Activated CD8-positive, alpha-beta memory T cell treated with anti-CD3 and anti-CD28 coated beads, Interleukin-2, amount 50 U/mL, for 24 hours (primary cell): ENCODE results near the gene RETSAT.
"Not testable (repeated sequence)": the region's sequence is repeated elsewhere in the genome, so short reads cannot be mapped to it uniquely, and the experiment has no call there.

Experiments
- DNase-seq: peaks from one replicate; pipeline ENCODE4 v3.0.0-alpha.2; 2020; ENCODE audit errors: extremely low read depth

Gene RETSAT

GRCh38 chr2:85378257-85378656 is 23.9 kb upstream of the RETSAT start:
- no peak for DNase-seq

DNA sequence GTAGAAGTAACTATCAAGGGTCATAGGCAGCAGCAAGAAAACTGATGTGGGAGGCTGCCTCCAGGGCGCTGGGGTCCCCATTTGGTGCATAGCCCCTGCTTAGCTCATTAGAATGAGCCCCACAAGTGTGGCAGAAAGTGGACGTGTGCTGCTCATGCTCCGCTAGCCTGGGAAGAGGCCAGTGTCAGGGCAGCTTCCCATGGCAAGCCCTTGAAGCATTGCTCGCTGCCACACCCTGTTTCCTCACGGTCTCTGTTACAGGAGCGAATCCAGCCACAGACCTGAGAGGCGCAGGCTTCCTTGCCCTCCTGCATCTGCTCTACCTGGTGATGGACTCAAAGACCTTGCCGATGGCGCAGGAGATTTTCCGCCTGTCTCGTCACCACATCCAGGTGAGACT is 22.8 kb upstream of the RETSAT start:
- DNase-seq: no peak

DNA sequence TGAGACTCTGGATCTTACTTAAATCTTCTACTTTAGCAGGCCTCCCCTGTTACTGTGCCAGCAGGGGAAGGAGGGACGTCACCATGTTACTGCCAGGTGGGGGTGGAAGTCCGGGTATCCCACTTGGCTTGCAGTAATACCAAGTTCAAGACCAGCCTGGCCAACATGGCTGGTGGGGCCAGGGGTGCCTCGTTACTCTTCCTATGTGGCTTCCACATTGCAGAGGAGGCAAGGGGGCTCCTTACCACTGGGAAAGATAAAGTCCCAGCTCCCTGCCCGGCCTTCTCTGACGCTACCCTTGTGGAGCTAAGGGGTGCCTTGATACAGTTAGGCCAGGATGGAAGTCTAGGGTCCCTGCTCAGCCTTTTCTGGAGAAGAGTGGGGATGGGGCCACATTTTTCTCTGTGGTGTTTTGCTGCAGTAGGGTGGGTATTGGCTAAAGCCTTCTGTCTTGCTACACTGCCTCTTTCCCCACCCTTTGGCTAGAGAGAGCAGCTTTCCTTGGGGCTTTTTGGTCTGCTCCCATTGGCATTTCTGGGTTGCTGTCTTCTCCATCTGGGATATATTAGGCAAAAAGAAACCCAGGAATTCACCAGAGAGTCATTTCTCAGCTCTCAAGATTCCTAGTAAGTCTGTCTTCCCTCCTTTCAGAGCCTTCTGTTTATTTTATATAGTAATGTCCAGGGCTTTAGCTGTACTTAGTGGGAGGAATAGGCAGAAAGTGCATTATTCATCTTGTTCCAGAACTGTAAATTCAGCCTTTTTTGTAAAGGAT is 22.1 kb upstream of the RETSAT start:
- no peak for DNase-seq

DNA sequence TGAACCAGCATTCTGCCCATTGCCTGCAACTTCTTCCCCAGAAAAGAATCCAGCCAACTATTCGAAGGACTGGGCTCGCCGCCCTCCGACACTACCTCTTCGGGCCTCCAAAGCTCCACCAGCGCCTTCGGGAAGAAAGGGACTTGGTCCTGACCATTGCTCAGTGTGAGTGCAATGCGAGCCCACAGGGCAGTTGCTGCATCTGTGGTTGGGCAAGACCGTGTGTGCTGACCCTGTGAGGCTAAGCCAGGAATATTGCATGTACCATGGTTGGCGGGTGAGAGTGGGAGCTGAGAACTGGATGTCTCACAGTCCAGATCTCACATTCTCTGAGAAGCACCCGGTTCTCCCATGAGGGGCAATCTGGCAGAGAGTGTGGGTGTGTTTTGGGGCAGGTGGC is 16.7 kb upstream of the RETSAT start:
- no peak for DNase-seq

- DNase-seq: no peak
Observed at GRCh38 chr2:85369500-85369899, 15.2 kb upstream of the RETSAT start.

DNA sequence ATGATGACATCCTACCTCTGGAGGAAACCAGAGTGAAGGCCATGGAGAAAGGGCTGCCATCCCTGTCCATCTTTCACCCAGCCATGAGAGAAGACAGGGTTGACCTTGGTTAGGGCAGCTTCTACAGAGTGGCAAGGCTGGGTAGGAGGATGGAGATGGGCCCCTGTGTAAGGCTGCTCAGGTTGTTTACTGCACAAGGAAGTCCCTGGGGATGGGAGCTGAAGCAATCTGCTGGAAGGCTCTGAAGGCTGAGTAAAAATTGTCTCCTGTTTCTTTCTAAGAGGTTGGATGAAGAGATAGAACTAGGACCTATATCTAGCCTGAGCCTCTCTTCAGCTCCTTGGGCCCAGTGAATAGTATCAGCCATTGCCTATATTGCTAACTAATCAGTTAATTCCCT is 14.6 kb upstream of the RETSAT start:
- no peak for DNase-seq

GRCh38 chr2:85367180-85367579 is 12.9 kb upstream of the RETSAT start:
- DNase-seq: no peak

GRCh38 chr2:85362653-85363387 is 8.5 kb upstream of the RETSAT start:
- DNase-seq: not testable (repeated sequence)

- DNase-seq: no peak
Observed at GRCh38 chr2:85357736-85358135, 3.4 kb upstream of the RETSAT start.

GRCh38 chr2:85356186-85356585 is 1.9 kb upstream of the RETSAT start:
- DNase-seq: no peak

DNA sequence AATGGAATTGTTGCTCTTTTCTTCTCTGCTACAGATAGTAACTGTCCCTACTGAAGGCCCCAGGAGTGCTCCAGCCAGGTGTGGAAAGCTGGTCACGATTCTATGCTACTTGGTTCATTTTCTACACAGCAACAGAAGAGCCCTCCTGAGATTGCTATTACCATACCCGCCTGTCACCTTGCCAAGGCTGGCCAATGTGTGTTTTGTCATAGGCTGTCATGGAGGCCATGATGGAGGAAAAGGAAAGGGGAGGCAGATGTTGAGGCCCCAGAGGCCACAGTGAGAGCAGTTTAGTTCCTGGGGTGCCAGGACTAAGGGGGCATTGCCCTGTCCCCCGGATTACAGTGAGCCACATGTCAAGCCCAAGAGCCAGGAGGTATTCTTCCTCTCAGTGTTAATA is 1.2 kb upstream of the RETSAT start:
- no peak for DNase-seq

DNA sequence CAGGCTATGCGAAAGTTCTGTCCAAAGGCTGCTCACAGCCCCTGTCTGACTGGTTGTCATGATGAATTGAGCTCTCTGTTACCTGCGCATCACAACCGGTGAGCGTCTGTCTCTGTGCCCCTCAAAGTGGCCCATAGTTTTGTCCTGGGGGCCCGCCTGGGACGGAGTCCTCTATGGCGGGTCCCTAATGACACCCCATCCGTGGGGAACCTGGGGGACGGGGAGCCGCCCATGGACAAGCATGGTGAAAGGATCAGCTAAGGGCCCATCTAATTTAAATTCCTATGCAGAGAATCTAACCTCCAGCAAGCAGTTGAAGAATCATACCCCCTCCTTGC is 714 bp upstream of the RETSAT start:
- no peak for DNase-seq

DNA sequence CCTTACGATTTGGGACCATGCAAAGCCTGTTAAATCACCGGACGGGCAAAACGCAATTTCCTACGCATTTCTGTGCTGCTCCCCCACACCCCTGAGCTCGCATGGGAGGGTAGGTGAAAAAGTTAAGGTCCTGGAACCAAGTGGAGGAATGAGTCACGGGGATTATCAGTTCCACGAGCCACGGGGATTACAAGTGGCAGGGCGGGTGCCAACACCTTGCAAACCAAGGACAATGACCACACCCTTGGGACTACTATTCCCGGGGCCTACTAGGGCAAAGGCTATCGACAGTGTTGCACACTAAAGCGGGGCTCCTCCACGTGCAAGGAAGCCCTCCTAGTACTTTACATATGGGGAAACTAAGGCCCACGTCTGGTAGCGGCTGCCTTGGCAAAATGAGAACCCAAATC is 447 bp downstream of the RETSAT start:
- DNase-seq: no peak

GRCh38 chr2:85347599-85347998 is 6.7 kb downstream of the RETSAT start:
- no peak for DNase-seq

DNA sequence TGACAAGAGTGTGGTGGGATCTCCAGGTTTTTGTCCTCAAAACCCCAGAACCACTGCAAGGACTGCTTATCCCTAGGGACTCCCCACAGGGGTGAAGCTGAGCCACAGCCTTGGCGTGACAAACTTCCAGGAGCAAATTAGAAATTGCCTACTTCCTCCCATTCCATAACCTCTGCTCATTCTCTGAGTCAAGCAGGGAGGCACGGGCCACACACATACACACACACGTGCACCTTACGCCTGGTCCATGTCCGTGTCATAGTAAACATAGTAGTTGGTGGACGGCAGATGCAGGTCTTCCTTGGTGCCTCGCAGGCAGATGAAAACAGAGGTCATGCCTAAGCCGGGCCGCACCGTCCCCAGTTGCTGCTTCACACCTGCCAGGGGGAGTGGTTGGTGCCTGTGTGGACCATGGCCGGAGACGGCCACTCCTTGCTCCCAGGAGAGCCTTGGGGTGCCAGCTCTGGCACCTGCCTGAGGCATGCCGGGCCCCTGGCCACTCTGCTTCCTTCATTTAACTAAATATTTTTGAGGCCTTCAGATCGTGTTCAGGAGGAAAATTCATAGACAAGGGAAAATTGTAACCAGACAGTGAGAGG is 9.9 kb downstream of the RETSAT start:
- DNase-seq: no peak

GRCh38 chr2:85343207-85343895 is 11.0 kb downstream of the RETSAT start:
- DNase-seq: not testable (repeated sequence)

GRCh38 chr2:85342156-85342555 is 12.2 kb downstream of the RETSAT start:
- DNase-seq: no peak

DNA sequence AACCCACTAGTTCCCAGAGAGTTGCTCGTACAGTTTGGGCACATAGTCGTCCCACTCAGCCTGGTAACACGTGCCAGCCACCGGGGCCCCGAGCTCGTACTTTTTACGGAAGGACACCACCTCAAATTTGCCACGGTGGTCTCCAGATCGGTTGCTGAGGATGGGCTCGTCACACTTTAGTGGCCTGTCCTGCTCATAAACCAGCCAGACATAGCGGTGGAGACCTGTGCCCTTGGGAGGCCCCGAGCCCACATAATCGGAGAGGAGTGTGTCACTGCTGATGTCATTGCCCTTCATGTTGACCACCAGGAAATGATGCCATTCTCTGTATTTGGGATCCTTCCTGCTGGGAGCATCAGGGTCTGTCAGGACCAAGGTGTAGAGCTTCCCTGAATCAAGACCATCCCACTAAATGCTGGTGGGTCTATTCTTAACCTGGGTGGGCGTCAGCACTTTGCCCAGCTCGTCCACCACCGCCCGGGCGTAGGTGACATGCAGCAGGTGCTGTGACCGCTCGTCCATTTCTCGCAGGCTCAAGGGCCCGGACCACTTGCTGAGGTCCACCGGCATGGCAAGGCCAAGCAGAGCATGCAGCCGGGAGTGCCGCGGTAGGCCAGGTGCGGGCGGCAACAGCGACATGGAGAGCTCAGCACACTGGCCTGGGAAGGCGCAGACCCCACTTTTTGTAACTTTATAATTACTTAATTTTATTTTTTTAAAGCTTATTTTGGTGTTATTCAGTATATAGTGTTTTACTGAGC is 12.9 kb downstream of the RETSAT start:
- no peak for DNase-seq

DNA sequence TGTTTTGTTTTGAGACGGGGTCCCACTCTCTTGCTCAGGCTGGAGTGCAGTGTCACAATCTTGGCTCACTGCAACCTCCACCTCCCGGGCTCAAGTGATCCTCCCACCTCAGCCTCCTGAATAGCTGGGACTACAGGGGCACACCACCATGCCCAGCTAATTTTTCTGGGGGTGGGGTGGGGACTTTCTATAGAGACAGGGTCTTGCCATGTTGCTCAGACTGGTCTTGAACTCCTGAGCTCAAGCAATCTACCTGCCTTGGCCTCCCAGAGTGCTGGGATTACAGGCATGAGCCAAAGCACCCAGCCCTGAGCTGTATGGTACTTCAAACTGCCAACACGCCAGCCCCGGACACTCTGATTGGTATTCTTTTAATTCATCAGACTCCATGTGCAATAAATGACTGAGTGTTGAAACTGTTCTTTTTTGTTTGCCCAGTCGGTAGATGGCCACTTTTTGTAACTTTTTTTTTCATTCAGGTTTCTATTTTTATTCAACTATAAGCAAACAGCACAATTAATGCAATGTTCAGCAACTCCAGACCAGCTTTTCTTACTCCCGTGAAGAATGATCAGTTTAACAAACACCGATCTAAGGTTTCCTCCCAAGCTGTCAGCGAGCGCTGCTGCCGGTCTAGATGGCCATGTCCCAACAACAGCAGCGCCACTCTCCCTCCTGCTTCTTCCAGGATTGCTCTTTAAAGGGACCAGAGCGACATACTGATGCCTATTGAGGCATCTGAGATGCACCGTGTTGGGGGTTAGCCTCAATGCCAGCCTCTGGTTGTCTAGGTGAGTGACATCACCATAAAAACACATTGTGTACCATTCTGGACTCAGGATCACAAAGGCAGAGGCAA is 14.1 kb downstream of the RETSAT start:
- no peak for DNase-seq

DNA sequence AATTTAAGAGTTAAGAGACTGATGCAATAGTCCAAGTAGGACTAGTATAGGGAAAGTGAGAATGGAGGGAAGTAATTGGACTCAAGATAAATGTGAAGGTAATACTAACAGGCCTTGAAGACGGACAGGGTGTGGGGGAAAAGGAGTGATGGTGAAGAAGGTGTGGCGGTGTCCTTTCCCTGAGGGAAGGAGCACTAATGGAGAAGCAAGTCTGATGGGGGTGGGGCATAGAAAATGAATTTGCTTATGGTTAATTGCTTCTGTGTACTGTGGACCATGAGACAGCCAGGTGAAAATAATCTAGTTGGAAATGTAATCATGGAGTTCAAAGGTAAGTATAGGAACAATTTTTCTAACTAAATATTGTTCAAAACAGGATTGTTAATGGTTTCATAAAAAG is 19.4 kb downstream of the RETSAT start:
- no peak for DNase-seq

DNA sequence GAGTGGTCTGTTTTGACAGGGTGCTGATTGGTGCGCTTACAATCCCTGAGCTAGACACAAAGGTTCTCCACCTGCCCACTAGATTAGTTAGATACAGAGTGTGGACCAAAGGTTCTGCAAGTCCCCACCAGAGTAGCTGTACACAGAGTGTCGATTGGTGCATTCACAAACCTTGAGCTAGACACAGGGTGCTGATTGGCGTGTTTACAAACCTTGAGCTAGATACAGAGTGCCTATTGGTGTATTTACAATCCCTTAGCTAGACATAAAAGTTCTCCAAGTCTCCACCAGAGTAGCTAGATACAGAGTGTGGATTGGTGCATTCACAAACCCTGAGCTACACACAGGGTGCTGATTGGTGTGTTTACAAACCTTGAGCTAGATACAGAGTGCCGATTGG is 20.5 kb downstream of the RETSAT start:
- not testable (repeated sequence) for DNase-seq
